Right ventricle myocardium superior (tissue), 1 donor: ENCODE results near the gene SMPD4. TPM values are rescaled to one million over a fixed set of nuclear protein-coding genes. Genes with fewer than 3 reads are reported as not detected.
"Not testable (repeated sequence)": the region's sequence is repeated elsewhere in the genome, so short reads cannot be mapped to it uniquely, and the experiment has no call there.

Experiments
- ATAC-seq: fragments of 200-7000 bp; cut with Tn5 transposase; one replicate; pipeline ENCODE4 v1.9.1; 2020; ENCODE audit warnings: mild to moderate bottlenecking; ENCODE audit not compliant: poor library complexity
- DNase-seq: peaks from one replicate; pipeline ENCODE4 v3.0.0-alpha.2; 2020
- intact Hi-C: fragments of 100-400 bp; cut with DNase I; formaldehyde crosslinking; loops from one replicate; pipeline ENCODE4 v1.11.2; 2022
- long read RNA-seq: library from polyadenylated mRNA; unstranded; transcript quantifications from one replicate; pipeline ENCODE4 v2.0.0, GENCODE V29; 2021
- total RNA-seq: library from RNA; stranded (reverse); fragmentation: NEBNext Ultra II Directional; extraction: Animal tissue kit (Norgen Biotek cat#: 25700); gene quantifications from one replicate; pipeline ENCODE4 v1.2.1, GENCODE V29; 2021
- donor health status: DM: no; HTN: yes; CAD: no; lungs with severe emphysema.

The SMPD4 gene
- total RNA-seq, result 28.2 TPM
- long read RNA-seq, full-length matches to known transcripts, result 12 of 63 reads
- long read RNA-seq, partial matches to known transcripts, result 38 of 63 reads
- long read RNA-seq, other reads (novel, unspliced or antisense), result 13 of 63 reads

GRCh38 chr2:130181325-130181879 lies at the start of gene SMPD4:
Gene SMPD4 (minus strand): TSS chr2:130181602. CDS start chr2:130176592, 5,010 bp downstream.
- intact Hi-C loops, result loop anchor here (10.0 kb wide), 1 partner anchor 153 kb away; no protein-coding TSS in a partner anchor
- DNase-seq (peak; percentile 99), ATAC-seq (peak; percentile 95)

GRCh38 chr2:130230907-130231306 lies 49.5 kb upstream of the SMPD4 start:
- intact Hi-C loops, ATAC-seq, DNase-seq: not testable (repeated sequence)

- ATAC-seq, result not testable (repeated sequence)
Measured at GRCh38 chr2:130230376-130230775, 49.0 kb upstream of the SMPD4 start.

GRCh38 chr2:130229161-130229510 lies 47.7 kb upstream of the SMPD4 start:
- ATAC-seq, result peak; percentile 96
- intact Hi-C loops, result not testable (repeated sequence)
- peak; percentile 55 for DNase-seq

More at GRCh38 chr2:130230376-130230775, 49.0 kb upstream of the SMPD4 start:
- DNase-seq, intact Hi-C loops: not testable (repeated sequence)

GRCh38 chr2:130228467-130229160 lies 47.2 kb upstream of the SMPD4 start:
- intact Hi-C loops, ATAC-seq, DNase-seq: not testable (repeated sequence)

DNA sequence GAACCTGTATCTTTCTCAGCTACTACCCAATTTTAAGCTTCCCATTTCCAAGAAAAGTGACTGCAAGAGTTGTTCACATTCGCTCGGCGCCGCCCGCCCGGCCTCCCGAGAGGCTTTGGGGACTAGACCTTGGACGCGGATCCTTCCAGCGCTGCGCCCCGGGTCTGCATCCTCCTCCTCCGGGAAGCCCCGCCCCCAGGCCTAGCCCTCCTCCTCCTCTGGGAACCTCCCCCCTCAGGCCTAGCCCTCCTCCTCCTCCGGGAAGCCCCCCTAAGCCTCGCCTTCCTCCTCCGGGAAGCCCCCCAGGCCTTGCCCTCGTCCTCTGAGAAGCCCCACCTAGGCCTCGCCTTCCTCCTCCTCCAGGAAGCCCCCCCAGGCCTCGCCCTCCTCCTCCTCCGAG lies 46.6 kb upstream of the SMPD4 start:
- DNase-seq, intact Hi-C loops, ATAC-seq: not testable (repeated sequence)

DNA sequence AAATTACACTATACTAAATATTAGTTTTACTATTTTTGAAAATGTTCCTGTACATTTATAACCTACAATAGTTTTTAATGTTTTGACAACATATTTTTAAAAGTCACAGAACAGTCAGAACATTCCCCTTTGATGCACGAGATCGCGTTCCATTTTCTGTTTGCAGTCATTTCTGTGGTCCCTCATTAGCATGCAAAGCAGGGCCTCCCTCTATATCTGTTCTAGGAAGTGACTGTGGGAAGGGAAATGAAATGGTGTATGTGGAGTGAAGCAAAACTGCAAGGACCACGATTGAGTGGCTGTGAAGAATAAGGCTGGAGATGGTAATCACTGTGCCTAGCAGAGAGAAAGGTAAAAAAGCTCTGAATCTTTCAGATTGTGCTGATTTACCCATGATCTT lies 41.1 kb upstream of the SMPD4 start:
- ATAC-seq, DNase-seq, intact Hi-C loops: not testable (repeated sequence)

- intact Hi-C loops, DNase-seq, ATAC-seq: not testable (repeated sequence)
Measured at GRCh38 chr2:130220505-130220904, 39.1 kb upstream of the SMPD4 start.

DNA sequence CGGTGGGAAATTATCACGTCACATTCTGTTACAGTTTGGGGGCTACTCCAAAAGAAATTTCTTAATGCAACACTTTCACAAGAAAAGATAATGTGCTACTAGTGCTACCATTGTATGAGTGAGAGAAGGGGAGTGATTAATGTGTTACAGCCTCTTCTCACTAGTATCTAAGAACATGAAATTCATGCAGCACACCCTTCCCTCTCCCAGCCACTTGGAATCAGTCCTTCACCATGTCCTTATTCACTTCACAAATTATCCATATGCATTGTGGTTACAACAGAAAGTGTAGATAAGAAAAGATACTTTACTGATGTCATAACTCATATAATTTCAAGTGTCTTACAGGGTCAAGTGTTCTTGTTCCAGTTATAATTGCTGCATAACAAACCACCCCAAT lies 37.7 kb upstream of the SMPD4 start:
- ATAC-seq, intact Hi-C loops, DNase-seq: not testable (repeated sequence)

- intact Hi-C loops, DNase-seq, ATAC-seq: not testable (repeated sequence)
Measured at GRCh38 chr2:130207051-130207450, 25.6 kb upstream of the SMPD4 start.

DNA sequence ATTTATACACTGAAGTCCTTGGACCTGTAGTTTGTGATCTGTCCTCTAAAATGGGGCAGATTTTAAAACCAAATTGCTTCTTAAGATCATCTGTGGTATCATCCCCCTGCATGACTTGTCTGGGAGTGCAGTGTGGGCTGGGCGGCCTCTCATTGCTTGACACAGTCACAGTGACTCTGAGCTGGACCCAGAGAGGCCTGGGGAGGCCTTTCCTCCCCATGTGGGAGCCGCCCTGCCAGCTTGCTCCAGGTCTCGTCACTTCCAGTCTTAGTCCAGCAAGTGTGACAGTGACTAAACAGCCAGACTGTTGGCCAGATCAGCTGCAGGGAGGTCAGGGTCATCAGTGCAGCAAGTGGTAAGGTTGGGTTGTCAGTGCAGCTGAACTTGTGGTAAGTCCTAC lies 21.7 kb upstream of the SMPD4 start:
- peak; percentile 41 for ATAC-seq
- intact Hi-C loops, DNase-seq: not testable (repeated sequence)

DNA sequence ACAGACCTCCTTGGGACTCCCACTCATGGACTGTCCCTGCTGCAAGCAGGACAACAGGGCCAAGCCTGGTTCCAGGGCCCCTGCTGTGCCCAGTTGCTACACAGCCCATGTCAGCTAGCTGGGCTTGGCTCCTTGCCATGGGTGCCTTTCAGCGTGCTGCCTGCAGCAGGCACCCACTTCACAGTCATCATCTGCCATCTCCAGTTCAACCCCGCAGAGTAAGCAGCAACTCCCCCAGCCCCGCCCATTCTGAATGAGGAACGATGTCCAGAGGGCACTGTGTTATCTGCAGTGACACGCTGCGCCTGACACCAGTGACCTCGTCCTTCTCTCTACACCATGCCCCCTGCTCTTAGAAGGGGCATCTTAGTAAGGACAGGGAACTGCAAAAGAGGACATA lies 21.1 kb upstream of the SMPD4 start:
- ATAC-seq (peak; percentile 96), DNase-seq (peak; percentile 77)
- intact Hi-C loops, result not testable (repeated sequence)

- ATAC-seq, result no peak
- intact Hi-C loops, result no loop called here
Measured at GRCh38 chr2:130198343-130198742, 16.9 kb upstream of the SMPD4 start, which contains the start of gene TUBA3E. Gene TUBA3E (minus strand): TSS chr2:130198439. CDS start chr2:130198360, 79 bp downstream.

GRCh38 chr2:130196052-130196451 lies 14.7 kb upstream of the SMPD4 start:
- DNase-seq, intact Hi-C loops: not testable (repeated sequence)
- ATAC-seq, result peak; percentile 92

More at GRCh38 chr2:130198343-130198742, 16.9 kb upstream of the SMPD4 start, which contains the start of gene TUBA3E:
- no peak for DNase-seq

- peak; percentile 80 for ATAC-seq
- DNase-seq, intact Hi-C loops: not testable (repeated sequence)
Measured at GRCh38 chr2:130195089-130195635, 13.8 kb upstream of the SMPD4 start.

GRCh38 chr2:130193824-130194223 lies 12.4 kb upstream of the SMPD4 start:
- ATAC-seq, intact Hi-C loops, DNase-seq: not testable (repeated sequence)

DNA sequence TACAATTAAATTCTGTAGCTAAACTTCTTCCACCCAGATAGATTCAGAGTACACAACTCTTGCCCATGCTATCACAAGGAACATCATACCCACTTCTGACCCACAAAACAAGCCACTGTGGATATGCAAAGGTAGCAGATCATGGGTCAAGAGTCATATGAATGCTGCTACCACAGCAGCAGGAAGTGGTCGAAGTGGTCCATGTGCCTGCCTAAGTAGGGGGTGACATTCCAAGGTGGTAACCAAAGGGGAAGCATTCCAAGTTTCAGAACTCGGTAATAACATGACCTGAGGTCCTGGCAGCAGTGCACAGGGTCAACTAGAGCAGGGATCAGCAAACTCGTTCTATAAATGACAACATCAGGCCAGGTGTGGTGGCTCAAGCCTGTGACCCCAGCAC lies 11.0 kb upstream of the SMPD4 start:
- DNase-seq, intact Hi-C loops, ATAC-seq: not testable (repeated sequence)

GRCh38 chr2:130191319-130191718 lies 9.9 kb upstream of the SMPD4 start:
- DNase-seq, ATAC-seq, intact Hi-C loops: not testable (repeated sequence)

DNA sequence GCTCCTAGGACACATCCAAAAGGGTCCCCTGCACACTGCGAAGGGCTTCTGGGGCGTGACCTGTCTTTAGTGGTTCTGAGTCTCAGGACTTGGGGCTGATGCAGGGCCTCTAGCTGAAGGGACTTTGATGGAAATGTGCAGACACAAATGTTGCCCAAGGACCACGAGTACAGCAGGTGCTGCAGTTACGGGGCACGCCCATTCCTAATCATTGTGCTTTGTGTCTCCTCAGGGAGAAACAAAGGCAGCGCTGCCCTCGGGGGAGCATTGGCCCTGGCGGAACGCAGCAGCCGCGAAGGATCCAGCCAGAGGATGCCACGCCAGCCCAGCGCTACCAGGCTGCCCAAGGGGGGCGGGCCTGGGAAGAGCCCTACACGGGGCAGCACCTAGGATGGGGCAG lies 8.8 kb upstream of the SMPD4 start:
- ATAC-seq, result no peak
- intact Hi-C loops, result no loop called here
- DNase-seq, result no peak
